GM21529 (cell line): ENCODE data around the gene SELENOH.

Source experiments
- ATAC-seq: cut with Tn5 transposase; IDR thresholded peaks from one replicate; pipeline ENCODE4 v1.9.1; 2021; ENCODE audit not compliant: unreplicated experiment

Gene SELENOH

GRCh38 chr11:57745206-57745605 lies 3.9 kb downstream of the SELENOH start:
- no peak for ATAC-seq

GRCh38 chr11:57746920-57747319 lies 5.6 kb downstream of the SELENOH start:
- no peak for ATAC-seq

GRCh38 chr11:57751176-57751575 lies 9.9 kb downstream of the SELENOH start:
- no peak for ATAC-seq

GRCh38 chr11:57751676-57752253 lies 10.5 kb downstream of the SELENOH start, which contains the start of gene BTBD18:
TSS of gene BTBD18 (minus strand) at chr11:57751819. CDS start at chr11:57751188, 631 bp downstream.
- ATAC-seq = peak; percentile 58

GRCh38 chr11:57752954-57753353 lies 11.7 kb downstream of the SELENOH start:
- no peak for ATAC-seq

- no peak for ATAC-seq
These were observed 16.9 kb downstream of the SELENOH start for GRCh38 chr11:57758174-57758573.

- ATAC-seq = peak; percentile 98
These were observed 20.3 kb downstream of the SELENOH start, which contains the start of gene CTNND1 for GRCh38 chr11:57761301-57762234. TSS of gene CTNND1 (plus strand) at chr11:57761802. CDS start at chr11:57791479, 29,677 bp downstream.

- ATAC-seq = no peak
These were observed 21.1 kb downstream of the SELENOH start for GRCh38 chr11:57762235-57762861.

- no peak for ATAC-seq
These were observed 22.3 kb downstream of the SELENOH start for GRCh38 chr11:57763568-57763967.

- no peak for ATAC-seq
These were observed 22.7 kb downstream of the SELENOH start for GRCh38 chr11:57764021-57764420.

- no peak for ATAC-seq
These were observed 23.3 kb downstream of the SELENOH start for GRCh38 chr11:57764566-57764965.

- ATAC-seq = no peak
These were observed 23.7 kb downstream of the SELENOH start for GRCh38 chr11:57764972-57765371.

- no peak for ATAC-seq
These were observed 29.5 kb downstream of the SELENOH start for GRCh38 chr11:57770793-57771192.

- ATAC-seq = no peak
These were observed 30.1 kb downstream of the SELENOH start for GRCh38 chr11:57771365-57771764.

- no peak for ATAC-seq
These were observed 31.3 kb downstream of the SELENOH start for GRCh38 chr11:57772562-57772961.

GRCh38 chr11:57773026-57773598 lies 31.8 kb downstream of the SELENOH start:
- no peak for ATAC-seq

- no peak for ATAC-seq
These were observed 34.2 kb downstream of the SELENOH start for GRCh38 chr11:57775491-57775890.

- no peak for ATAC-seq
These were observed 34.8 kb downstream of the SELENOH start for GRCh38 chr11:57776031-57776521.

GRCh38 chr11:57776577-57777210 lies 35.4 kb downstream of the SELENOH start:
- ATAC-seq = no peak

- ATAC-seq = no peak
These were observed 36.7 kb downstream of the SELENOH start for GRCh38 chr11:57777969-57778317.
